ENCODE data around the gene GRIK3.

GRIK3 gene

DNA sequence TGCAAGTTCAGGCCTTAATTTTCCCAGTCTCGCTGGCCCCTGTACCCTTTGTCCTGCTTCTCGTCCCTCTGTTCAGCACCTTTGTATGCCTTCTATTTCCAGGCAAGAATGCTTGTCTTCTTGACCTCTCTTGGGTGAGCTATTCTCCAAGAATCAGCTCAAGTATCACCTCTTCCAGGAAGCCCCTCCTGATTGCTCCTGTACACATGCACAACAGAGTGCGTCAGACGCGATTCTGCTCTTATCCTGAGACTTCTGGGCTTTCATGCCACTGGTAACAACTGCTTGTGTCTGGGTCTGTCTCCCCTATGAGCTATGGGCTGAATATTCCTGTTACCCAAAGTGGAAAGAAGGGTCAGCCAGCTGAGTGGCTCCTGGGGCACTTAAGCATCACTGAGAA lies 170.8 kb downstream of the GRIK3 start:
- Mint-ChIP-seq H3K4me3 (no peak overlapping the region), H3K36me3 (ENCODE audit: low read depth) (no peaks in the 10 kb centered on the region), H3K27me3 (ENCODE audit: low read depth) (no peaks in the 10 kb centered on the region), H3K27ac (no peak overlapping the region), H3K4me1 (ENCODE audit: low read depth) (no peaks in the 10 kb centered on the region), H3K9me3 (no peaks in the 10 kb centered on the region)
- DNase-seq (ENCODE audit: low spot score) = no peak

DNA sequence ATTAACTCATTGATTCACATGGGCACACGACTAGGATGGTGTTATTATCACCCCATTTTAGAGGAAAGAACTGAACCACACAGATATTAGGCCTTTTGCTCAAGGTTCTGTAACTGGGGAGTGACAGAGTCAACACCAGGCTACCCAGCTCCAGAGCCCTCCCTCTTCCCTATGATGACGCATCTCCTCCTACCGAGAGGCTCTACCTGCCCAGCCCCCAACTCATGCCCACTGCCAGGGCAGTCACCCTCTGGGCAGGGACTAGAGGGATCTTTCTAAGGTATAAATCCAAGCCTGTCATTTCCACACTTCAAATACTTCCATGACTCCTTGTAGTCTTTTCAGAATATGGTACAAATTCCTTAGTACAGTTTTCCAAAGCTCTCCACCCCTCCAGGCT lies 171.3 kb downstream of the GRIK3 start:
- Mint-ChIP-seq H3K36me3 (ENCODE audit: low read depth) (no peaks in the 10 kb centered on the region), H3K27me3 (ENCODE audit: low read depth) (no peaks in the 10 kb centered on the region), H3K4me1 (ENCODE audit: low read depth) (no peaks in the 10 kb centered on the region), H3K9me3 (no peaks in the 10 kb centered on the region), H3K27ac (no peak overlapping the region), H3K4me3 (no peak overlapping the region)
- no peak for DNase-seq (ENCODE audit: low spot score)

DNA sequence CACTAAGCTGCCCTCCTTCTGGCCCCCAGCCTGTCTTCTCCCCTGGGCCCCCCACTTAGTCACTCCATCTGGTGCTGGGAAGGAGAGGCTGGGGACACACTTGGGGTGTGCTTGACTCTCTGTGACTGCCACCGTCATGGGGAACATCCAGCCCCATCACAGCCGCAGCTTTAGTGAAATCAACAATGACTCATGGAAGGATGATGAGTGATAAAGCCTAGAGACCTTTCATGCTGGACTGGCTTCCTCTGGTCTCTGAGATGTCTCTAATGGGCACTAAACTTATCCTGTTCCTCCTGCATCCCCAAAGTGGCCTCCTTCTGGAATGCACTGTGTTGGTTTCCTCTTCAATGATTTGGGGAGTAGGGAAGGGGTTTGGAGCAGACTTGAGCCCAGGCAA lies 172.9 kb downstream of the GRIK3 start:
- Mint-ChIP-seq H3K27me3 (ENCODE audit: low read depth) (no peaks in the 10 kb centered on the region), H3K36me3 (ENCODE audit: low read depth) (no peaks in the 10 kb centered on the region), H3K27ac (no peak overlapping the region), H3K4me1 (ENCODE audit: low read depth) (no peaks in the 10 kb centered on the region), H3K9me3 (no peaks in the 10 kb centered on the region), H3K4me3 (no peak overlapping the region)
- DNase-seq (ENCODE audit: low spot score) = no peak

DNA sequence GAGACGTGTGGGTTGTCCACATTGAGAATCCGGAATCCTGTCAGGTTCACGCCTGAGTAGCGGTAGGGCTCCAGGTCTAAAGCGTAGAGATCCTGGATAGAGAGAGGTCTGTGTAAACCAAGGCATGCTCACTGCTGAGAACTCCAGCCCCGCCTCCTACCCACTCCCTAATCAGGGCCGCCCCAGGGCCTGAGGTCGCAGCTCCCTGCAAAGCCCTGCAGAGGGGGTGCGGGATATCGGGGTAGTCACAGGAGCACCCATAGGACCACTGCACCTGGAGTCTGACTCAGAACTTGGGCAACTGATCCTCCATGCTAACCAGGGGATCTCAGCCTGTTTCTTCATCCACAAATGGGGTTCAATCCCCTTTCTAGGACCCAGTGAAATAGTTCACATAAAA lies 174.4 kb downstream of the GRIK3 start:
- Mint-ChIP-seq H3K27me3 (ENCODE audit: low read depth) (peaks cover 3% of the 10 kb centered on the region), H3K4me1 (ENCODE audit: low read depth) (no peaks in the 10 kb centered on the region), H3K36me3 (ENCODE audit: low read depth) (no peaks in the 10 kb centered on the region), H3K4me3 (no peak overlapping the region), H3K9me3 (no peaks in the 10 kb centered on the region), H3K27ac (no peak overlapping the region)
- DNase-seq (ENCODE audit: low spot score) = no peak

DNA sequence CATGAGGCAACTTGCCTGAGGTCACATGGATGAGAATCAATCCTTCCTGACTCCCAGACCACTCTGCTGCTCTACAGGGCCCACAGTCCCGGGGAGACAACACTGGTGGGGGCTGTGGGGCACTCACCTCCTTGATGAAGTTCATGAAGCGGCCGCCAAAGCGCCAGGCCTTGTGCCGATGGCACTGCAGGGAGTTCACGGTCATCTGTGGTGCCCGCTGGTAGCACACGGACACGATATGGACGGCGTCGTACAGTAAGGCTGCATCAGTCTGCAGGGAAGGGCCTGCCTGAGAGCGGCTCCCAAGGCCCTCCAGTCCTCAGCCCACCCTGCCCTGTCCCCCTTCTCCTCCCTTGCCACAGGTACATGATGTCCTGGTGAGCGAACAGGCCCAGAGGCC lies 175.3 kb downstream of the GRIK3 start:
- Mint-ChIP-seq H3K27ac (no peak overlapping the region), H3K36me3 (ENCODE audit: low read depth) (no peaks in the 10 kb centered on the region), H3K9me3 (no peaks in the 10 kb centered on the region)

DNA sequence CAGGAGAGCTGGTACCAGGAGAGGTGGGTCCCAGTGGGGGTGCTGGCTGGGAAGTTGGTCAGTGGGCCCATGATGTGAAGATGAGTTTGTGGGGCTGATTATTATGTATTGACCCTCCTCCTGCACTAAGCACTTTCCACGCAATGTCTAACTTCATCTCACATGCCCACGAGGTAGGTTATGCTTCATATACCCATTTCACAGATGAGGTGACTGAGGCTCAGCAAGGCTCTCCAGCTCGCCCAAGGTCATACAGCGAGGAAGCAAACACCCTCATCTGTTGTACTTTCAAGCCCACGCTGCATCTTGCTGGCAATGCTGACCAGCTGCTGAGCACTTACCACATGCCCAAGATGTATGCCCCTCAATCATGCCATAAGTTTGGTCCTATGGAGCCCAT lies 175.8 kb downstream of the GRIK3 start:
- H3K27ac Mint-ChIP-seq = no peak overlapping the region
- no peak for DNase-seq (ENCODE audit: low spot score)
- no peaks in the 10 kb centered on the region for H3K9me3 Mint-ChIP-seq
- H3K36me3 Mint-ChIP-seq (ENCODE audit: low read depth) = no peaks in the 10 kb centered on the region
- H3K4me3 Mint-ChIP-seq = no peak overlapping the region
- H3K27me3 Mint-ChIP-seq (ENCODE audit: low read depth) = peaks cover 3% of the 10 kb centered on the region
- no peaks in the 10 kb centered on the region for H3K4me1 Mint-ChIP-seq (ENCODE audit: low read depth)

More for the DNA sequence above, 175.3 kb downstream of the GRIK3 start:
- H3K4me3 Mint-ChIP-seq = no peak overlapping the region
- peaks cover 3% of the 10 kb centered on the region for H3K27me3 Mint-ChIP-seq (ENCODE audit: low read depth)
- no peaks in the 10 kb centered on the region for H3K4me1 Mint-ChIP-seq (ENCODE audit: low read depth)
- no peak for DNase-seq (ENCODE audit: low spot score)

DNA sequence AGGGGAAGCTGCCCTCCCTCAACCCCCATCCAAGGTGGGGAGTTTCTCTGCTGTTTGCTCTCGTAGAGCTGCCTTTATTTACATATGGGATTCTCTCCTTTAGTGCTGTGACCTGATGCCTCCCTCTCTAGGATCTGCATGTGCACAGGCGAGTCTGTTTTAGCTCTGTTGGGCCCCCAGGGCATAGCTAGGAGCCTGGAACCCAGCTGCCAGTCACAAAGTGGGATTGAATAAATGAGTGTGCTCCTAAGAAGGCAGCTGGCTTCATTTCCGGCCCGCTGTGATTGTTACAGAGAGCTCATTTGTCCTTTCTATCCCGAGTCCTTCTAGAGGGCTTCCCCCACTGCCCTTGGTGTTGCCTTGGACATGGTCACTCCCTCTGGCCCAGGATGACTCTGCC lies 176.6 kb downstream of the GRIK3 start:
- H3K27ac Mint-ChIP-seq = no peak overlapping the region
- no peaks in the 10 kb centered on the region for H3K36me3 Mint-ChIP-seq (ENCODE audit: low read depth)
- no peaks in the 10 kb centered on the region for H3K9me3 Mint-ChIP-seq
- DNase-seq (ENCODE audit: low spot score) = no peak
- no peak overlapping the region for H3K4me3 Mint-ChIP-seq
- H3K4me1 Mint-ChIP-seq (ENCODE audit: low read depth) = no peaks in the 10 kb centered on the region
- H3K27me3 Mint-ChIP-seq (ENCODE audit: low read depth) = peaks cover 3% of the 10 kb centered on the region

DNA sequence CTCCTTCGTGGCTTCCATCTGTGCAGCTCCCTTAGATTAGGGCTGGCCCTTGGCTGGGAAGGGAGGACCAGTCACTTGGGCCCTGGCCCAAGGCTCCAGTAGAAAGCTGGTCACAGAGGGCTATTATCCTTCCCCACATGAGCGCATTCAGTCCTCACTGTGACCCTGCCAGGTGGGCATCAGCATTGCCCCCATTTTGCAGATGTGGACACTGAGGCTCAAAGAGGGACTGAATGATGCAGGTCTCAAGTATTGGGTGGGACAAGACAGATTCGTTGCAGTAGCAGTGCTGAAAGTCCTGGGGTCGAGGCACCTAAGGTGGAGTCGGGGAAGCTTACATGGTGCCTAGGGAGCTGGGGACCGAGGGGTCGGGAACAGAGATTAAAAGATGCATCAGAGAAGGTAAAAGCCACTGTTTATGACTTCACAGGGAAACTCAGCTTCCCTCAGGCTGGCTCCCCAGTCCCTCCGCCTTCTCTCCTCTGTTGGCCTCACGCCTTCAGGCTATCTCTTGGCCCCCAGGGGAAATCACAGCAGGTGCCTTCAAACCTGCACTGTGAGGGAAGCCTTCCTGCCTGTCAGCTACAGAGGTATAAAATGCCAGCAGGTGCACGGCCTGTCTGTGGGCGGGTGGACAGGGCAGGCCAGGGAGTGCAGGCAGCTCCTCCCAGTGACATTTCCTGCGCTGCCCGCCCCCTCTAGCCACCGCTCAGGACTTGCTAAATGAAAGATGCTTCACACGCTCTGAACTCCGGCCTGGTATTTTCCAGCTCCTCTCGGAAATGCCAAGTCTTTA lies 178.4 kb downstream of the GRIK3 start:
- H3K27ac Mint-ChIP-seq = no peak overlapping the region

DNA sequence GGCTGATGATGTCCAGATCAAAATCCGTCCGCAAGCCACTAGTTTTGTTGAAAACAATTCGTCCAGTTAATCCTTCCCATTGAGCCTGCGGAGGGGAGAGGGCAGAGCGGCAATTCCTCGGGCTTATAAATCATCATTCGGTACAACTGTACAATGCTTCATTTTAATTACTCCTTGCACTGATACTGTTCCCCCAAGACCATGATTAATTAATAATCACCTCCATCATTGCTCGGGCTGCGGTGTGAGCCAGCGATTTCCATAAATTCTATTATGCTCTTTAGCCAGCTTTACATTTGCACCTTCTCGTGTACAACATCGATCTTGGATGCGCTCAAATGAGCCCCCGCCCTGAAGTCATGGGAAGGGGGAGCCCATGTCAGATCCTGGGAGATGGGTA lies 180.7 kb downstream of the GRIK3 start:
- no peak for DNase-seq (ENCODE audit: low spot score)
- no peak overlapping the region for H3K4me3 Mint-ChIP-seq
- no peaks in the 10 kb centered on the region for H3K4me1 Mint-ChIP-seq (ENCODE audit: low read depth)
- no peaks in the 10 kb centered on the region for H3K36me3 Mint-ChIP-seq (ENCODE audit: low read depth)
- H3K9me3 Mint-ChIP-seq = no peaks in the 10 kb centered on the region
- H3K27ac Mint-ChIP-seq = no peak overlapping the region
- peaks cover 3% of the 10 kb centered on the region for H3K27me3 Mint-ChIP-seq (ENCODE audit: low read depth)

More for the DNA sequence above, 178.4 kb downstream of the GRIK3 start:
- no peak overlapping the region for H3K4me3 Mint-ChIP-seq
- H3K4me1 Mint-ChIP-seq (ENCODE audit: low read depth) = no peaks in the 10 kb centered on the region
- H3K27me3 Mint-ChIP-seq (ENCODE audit: low read depth) = peaks cover 3% of the 10 kb centered on the region
- no peak for DNase-seq (ENCODE audit: low spot score)
- no peaks in the 10 kb centered on the region for H3K9me3 Mint-ChIP-seq
- no peaks in the 10 kb centered on the region for H3K36me3 Mint-ChIP-seq (ENCODE audit: low read depth)

DNA sequence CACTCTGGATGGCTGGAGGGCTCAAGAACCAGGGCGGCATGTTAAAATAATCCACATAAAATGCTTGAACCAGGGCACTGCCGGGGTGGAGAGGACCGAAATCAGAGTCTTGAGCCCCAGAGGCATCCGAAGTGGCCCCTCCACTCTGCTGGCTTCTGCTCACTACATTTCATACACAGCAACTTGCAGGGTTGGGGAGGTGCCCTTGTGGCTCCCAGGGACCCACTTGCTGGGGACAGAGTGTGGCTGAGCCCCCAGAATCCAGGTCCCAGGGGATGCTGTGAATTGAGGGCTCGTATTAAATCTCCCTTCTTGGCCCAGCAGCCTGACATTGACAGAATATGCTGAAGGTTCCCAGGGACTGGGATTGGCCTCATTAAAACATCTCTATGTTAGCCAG lies 181.7 kb downstream of the GRIK3 start:
- DNase-seq (ENCODE audit: low spot score) = no peak
- H3K27ac Mint-ChIP-seq = no peak overlapping the region

DNA sequence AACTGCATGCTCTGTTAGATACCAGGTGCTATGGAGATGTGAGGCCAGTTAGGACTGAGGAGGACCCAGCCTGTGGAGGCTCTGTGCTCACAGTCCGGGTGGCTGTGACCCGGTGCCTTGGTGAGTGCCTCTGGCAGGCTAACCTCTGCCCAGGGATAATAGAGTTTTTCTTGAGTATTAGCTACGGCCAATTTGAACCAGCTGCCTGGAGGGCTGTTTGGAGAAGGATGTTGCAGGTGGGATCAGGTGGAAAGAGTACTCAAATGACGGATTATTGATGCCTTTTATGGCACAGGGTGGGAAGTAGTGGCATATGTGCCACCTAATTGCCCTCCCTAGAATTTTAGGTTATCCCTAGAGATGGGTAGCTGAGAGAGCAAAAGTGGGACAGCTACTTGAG lies 182.7 kb downstream of the GRIK3 start:
- Mint-ChIP-seq H3K4me3 (no peak overlapping the region), H3K27ac (no peak overlapping the region), H3K27me3 (ENCODE audit: low read depth) (peaks cover 5% of the 10 kb centered on the region), H3K36me3 (ENCODE audit: low read depth) (no peaks in the 10 kb centered on the region), H3K4me1 (ENCODE audit: low read depth) (no peaks in the 10 kb centered on the region), H3K9me3 (no peaks in the 10 kb centered on the region)
- no peak for DNase-seq (ENCODE audit: low spot score)

More for the DNA sequence above, 181.7 kb downstream of the GRIK3 start:
- Mint-ChIP-seq H3K9me3 (no peaks in the 10 kb centered on the region), H3K4me3 (no peak overlapping the region), H3K36me3 (ENCODE audit: low read depth) (no peaks in the 10 kb centered on the region), H3K4me1 (ENCODE audit: low read depth) (no peaks in the 10 kb centered on the region), H3K27me3 (ENCODE audit: low read depth) (peaks cover 5% of the 10 kb centered on the region)

DNA sequence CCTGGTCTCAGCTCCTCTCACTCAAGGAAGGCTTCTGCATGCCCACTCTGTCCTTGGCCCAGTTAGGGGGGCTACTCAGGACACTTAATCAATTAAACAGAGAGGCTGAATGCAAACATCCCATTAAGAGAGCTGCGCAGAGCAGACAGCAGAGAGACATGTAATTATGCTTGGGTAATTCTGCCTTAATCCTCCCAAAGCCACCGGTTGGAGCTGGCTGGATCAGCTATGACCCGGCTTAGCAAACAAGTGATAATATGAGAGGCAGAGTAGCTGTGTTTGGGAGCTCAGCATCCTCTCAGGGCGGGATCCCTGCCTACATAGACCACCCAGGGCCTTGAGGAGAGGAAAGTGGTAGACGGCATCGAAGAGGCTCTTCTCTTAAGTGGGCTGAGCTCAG lies 183.2 kb downstream of the GRIK3 start:
- Mint-ChIP-seq H3K27me3 (ENCODE audit: low read depth) (peaks cover 5% of the 10 kb centered on the region), H3K4me1 (ENCODE audit: low read depth) (no peaks in the 10 kb centered on the region), H3K27ac (no peak overlapping the region), H3K9me3 (no peaks in the 10 kb centered on the region), H3K36me3 (ENCODE audit: low read depth) (no peaks in the 10 kb centered on the region), H3K4me3 (no peak overlapping the region)
- DNase-seq (ENCODE audit: low spot score) = no peak

DNA sequence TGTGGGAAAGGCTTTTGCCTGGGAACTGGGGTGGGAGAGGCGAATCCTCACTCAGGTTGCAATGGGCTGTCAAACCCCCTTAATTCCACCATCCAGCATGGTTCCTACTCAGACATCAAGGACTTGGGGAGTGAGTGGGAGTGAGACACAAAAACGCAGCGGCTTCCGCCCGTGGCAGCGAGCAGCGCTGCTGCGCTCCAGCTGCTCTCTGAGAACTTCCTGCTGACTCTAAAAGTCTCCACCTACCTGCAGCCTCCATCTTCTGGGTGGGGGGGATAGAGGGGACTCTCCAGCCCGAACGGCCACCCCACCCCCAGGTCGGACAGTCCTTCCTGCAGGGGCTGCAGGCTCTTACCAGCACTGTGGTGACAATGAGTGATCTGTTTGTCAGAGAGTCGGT lies 184.4 kb downstream of the GRIK3 start:
- Mint-ChIP-seq H3K27ac (no peak overlapping the region), H3K4me3 (no peak overlapping the region), H3K4me1 (ENCODE audit: low read depth) (no peaks in the 10 kb centered on the region), H3K9me3 (no peaks in the 10 kb centered on the region), H3K27me3 (ENCODE audit: low read depth) (peaks cover 3% of the 10 kb centered on the region), H3K36me3 (ENCODE audit: low read depth) (no peaks in the 10 kb centered on the region)
- DNase-seq (ENCODE audit: low spot score) = no peak

DNA sequence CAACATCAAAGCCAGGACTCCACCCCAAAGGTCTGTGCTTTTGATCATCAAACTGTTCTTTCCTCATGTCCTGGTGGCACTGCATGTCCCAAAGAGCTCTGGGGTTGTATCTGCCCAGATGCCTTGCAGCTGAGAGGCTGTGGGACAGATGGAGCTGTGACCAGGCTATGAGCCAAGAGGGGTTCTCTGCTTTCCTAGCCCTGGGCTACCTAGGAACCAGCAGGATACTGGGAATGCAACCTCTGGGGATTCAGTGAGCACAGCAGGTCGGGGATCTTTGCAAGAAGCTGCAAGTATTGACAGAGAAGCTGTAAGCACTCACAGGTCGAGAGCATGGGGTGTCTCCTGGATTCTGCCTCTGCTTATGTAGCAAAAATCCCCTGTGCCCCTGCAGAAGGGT lies 186.6 kb downstream of the GRIK3 start:
- no peak for DNase-seq (ENCODE audit: low spot score)
- no peak overlapping the region for H3K27ac Mint-ChIP-seq
- peaks cover 3% of the 10 kb centered on the region for H3K27me3 Mint-ChIP-seq (ENCODE audit: low read depth)
- H3K4me1 Mint-ChIP-seq (ENCODE audit: low read depth) = no peaks in the 10 kb centered on the region
- H3K36me3 Mint-ChIP-seq (ENCODE audit: low read depth) = no peaks in the 10 kb centered on the region
- no peaks in the 10 kb centered on the region for H3K9me3 Mint-ChIP-seq
- H3K4me3 Mint-ChIP-seq = no peak overlapping the region

DNA sequence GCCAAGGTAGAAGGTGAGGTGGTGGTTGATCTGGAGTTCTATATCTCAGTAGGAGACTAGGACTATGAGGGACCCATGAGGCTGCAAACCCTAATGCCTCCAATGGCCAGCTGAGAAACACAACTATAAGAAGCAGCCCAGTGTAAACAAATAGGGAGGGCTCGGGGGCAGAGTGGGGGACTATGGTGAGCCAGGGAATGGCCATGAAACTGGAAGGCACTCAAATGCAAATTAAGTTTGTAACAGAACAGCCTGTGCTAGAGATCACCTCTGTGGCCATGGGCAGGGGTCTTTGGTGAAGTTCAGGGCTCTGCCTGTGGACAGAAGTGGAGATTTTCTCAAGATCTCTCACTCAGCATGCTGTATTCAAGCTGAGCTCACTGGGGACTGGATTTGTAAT lies 187.1 kb downstream of the GRIK3 start:
- H3K36me3 Mint-ChIP-seq (ENCODE audit: low read depth) = no peaks in the 10 kb centered on the region
- no peak for DNase-seq (ENCODE audit: low spot score)
- no peaks in the 10 kb centered on the region for H3K4me1 Mint-ChIP-seq (ENCODE audit: low read depth)
- peaks cover 3% of the 10 kb centered on the region for H3K27me3 Mint-ChIP-seq (ENCODE audit: low read depth)
- no peaks in the 10 kb centered on the region for H3K9me3 Mint-ChIP-seq
- H3K4me3 Mint-ChIP-seq = no peak overlapping the region
- H3K27ac Mint-ChIP-seq = no peak overlapping the region
